ENCODE data around the gene BIN1.

DNA sequence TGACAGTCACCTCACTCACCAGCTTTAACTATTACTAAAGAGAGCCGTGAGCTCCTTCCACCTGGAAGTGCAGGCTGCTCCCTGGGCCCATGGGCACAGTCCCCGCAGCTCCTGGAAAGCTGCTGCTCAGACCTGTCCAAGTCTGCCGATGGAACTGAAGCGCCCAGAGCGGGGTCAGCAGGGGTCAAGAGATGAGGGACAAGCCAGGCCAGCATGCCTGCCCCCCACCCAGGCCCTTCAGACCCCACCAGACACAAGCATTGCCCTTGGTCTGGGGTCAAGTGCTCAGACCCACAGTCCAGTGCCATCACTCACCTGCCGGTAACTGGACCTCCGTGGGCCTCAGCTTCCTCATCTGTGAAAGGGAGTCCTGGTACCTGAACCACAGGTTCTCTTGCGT, 59.9 kb downstream of the BIN1 start:
- TF ChIP-seq, protein P1, sequence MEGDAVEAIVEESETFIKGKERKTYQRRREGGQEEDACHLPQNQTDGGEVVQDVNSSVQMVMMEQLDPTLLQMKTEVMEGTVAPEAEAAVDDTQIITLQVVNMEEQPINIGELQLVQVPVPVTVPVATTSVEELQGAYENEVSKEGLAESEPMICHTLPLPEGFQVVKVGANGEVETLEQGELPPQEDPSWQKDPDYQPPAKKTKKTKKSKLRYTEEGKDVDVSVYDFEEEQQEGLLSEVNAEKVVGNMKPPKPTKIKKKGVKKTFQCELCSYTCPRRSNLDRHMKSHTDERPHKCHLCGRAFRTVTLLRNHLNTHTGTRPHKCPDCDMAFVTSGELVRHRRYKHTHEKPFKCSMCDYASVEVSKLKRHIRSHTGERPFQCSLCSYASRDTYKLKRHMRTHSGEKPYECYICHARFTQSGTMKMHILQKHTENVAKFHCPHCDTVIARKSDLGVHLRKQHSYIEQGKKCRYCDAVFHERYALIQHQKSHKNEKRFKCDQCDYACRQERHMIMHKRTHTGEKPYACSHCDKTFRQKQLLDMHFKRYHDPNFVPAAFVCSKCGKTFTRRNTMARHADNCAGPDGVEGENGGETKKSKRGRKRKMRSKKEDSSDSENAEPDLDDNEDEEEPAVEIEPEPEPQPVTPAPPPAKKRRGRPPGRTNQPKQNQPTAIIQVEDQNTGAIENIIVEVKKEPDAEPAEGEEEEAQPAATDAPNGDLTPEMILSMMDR (conservative IDR thresholded peaks at IDR 0.05; ENCODE audit: low read depth, low read length): no peak
- no peak for TF ChIP-seq EZH2 (IDR thresholded peaks at IDR 0.05; ENCODE audit: borderline replicate concordance, low read depth, low read length, poor library complexity, severe bottlenecking)

Data from A673 (cell line).